Measurements from ENCODE around the gene LYZ.

GRCh38 chr12:69352904-69353303 is 4.7 kb downstream of the LYZ start:
- no peak for TF ChIP-seq CTCF (IDR thresholded peaks at IDR 0.05)
- TF ChIP-seq POLR2A (IDR thresholded peaks at IDR 0.05), result no peak
- TF ChIP-seq EP300 (IDR thresholded peaks at IDR 0.05), result no peak
